T-helper 9 cell (primary cell): ENCODE data around the gene EXO5.
"Not testable (repeated sequence)": the region's sequence is repeated elsewhere in the genome, so short reads cannot be mapped to it uniquely, and the experiment has no call there.

ENCODE experiments used
- DNase-seq: peaks from one replicate; pipeline ENCODE4 v3.0.0-alpha.2; 2020

Gene EXO5

GRCh38 chr1:40554807-40555206, 46.2 kb downstream of the EXO5 start:
- DNase-seq, result not testable (repeated sequence)

- no peak for DNase-seq
Measured at GRCh38 chr1:40556121-40556520, 47.6 kb downstream of the EXO5 start.

GRCh38 chr1:40558241-40558640, 49.7 kb downstream of the EXO5 start:
- DNase-seq, result not testable (repeated sequence)

GRCh38 chr1:40562185-40562584, 53.6 kb downstream of the EXO5 start:
- no peak for DNase-seq

GRCh38 chr1:40563266-40563665, 54.7 kb downstream of the EXO5 start:
- DNase-seq, result no peak

- DNase-seq, result no peak
Measured at GRCh38 chr1:40564506-40564905, 55.9 kb downstream of the EXO5 start.

GRCh38 chr1:40564913-40565312, 56.3 kb downstream of the EXO5 start:
- DNase-seq, result no peak
